GM18526 (cell line): Measurements from ENCODE around the gene UBR3.

Experiments used
- POLR2A ChIP-seq: IDR thresholded peaks from 3 replicates; pipeline ENCODE4 v1.6.1; 2011; ENCODE audit not compliant: insufficient read length; ENCODE audit errors: extremely low read depth

Gene UBR3

GRCh38 chr2:170054997-170055396, 227.7 kb downstream of the UBR3 start:
- TF ChIP-seq POLR2A, result no peak

GRCh38 chr2:170056900-170057299, 229.6 kb downstream of the UBR3 start:
- no peak for TF ChIP-seq POLR2A

- TF ChIP-seq POLR2A, result no peak
Measured at GRCh38 chr2:170063456-170064235, 236.4 kb downstream of the UBR3 start.

- no peak for TF ChIP-seq POLR2A
Measured at GRCh38 chr2:170070778-170071177, 243.5 kb downstream of the UBR3 start.

GRCh38 chr2:170073288-170073687, 246.0 kb downstream of the UBR3 start:
- TF ChIP-seq POLR2A, result no peak

- no peak for TF ChIP-seq POLR2A
Measured at GRCh38 chr2:170076189-170076588, 248.9 kb downstream of the UBR3 start.

GRCh38 chr2:170077830-170078569, 250.7 kb downstream of the UBR3 start:
- TF ChIP-seq POLR2A, result no peak

- no peak for TF ChIP-seq POLR2A
Measured at GRCh38 chr2:170084820-170085491, 257.7 kb downstream of the UBR3 start.

- no peak for TF ChIP-seq POLR2A
Measured at GRCh38 chr2:170086117-170086688, 258.9 kb downstream of the UBR3 start.

- no peak for TF ChIP-seq POLR2A
Measured at GRCh38 chr2:170086751-170087412, 259.6 kb downstream of the UBR3 start.

GRCh38 chr2:170087413-170087793, 260.1 kb downstream of the UBR3 start:
- no peak for TF ChIP-seq POLR2A

GRCh38 chr2:170088776-170089175, 261.5 kb downstream of the UBR3 start:
- no peak for TF ChIP-seq POLR2A

- TF ChIP-seq POLR2A, result no peak
Measured at GRCh38 chr2:170090229-170090628, 263.0 kb downstream of the UBR3 start.

- TF ChIP-seq POLR2A, result no peak
Measured at GRCh38 chr2:170091436-170091835, 264.2 kb downstream of the UBR3 start.

- TF ChIP-seq POLR2A, result no peak
Measured at GRCh38 chr2:170092436-170093060, 265.3 kb downstream of the UBR3 start.
